BJ (cell line): ENCODE measurements around the gene OTOA. TPM values are rescaled to one million over a fixed set of nuclear protein-coding genes. Genes with fewer than 3 reads are reported as not detected.
"Not testable (repeated sequence)": the region's sequence is repeated elsewhere in the genome, so short reads cannot be mapped to it uniquely, and the experiment has no call there.

Source experiments
- CTCF ChIA-PET: fragments of 350-600 bp; formaldehyde crosslinking; extraction: SDS; loops from one replicate; lab custom pipeline; 2021; ENCODE audit warnings: antibody characterized with exemption, inconsistent platforms; lab: Yijun Ruan, JAX
- POLR2A ChIA-PET: fragments of 300-600 bp; sonication (Branson Sonifier 250); formaldehyde crosslinking; extraction: SDS; loops from one replicate; lab custom pipeline; 2021; ENCODE audit warnings: antibody characterized with exemption; lab: Charles Lee
- DNase-seq: peaks from one replicate; pipeline ENCODE4 v3.0.0-alpha.2; 2011; ENCODE audit warnings: low read depth
- H3K27me3 ChIP-seq: 2 replicates; pipeline ENCODE4 v1.6.0; 2011; ENCODE audit warnings: low read length; ENCODE audit not compliant: control insufficient read depth, insufficient read depth
- H3K36me3 ChIP-seq: 2 replicates; pipeline ENCODE4 v1.5.1; 2011; ENCODE audit warnings: low read length; ENCODE audit not compliant: control insufficient read depth, insufficient read depth
- H3K4me3 ChIP-seq: 2 replicates; pipeline ENCODE4 v1.5.1; 2011; ENCODE audit warnings: low read depth, mild to moderate bottlenecking, control low read depth, low read length
- CTCF ChIP-seq: IDR thresholded peaks from 2 replicates; pipeline ENCODE4 v1.5.1; 2011; ENCODE audit warnings: low read depth, mild to moderate bottlenecking, control low read depth, inconsistent platforms, low read length, moderate library complexity; ENCODE audit not compliant: insufficient read depth
- polyA plus RNA-seq: library from polyadenylated mRNA; depleted of rRNA; stranded (reverse); fragments of >200 nt; gene quantifications from 2 replicates; pipeline ENCODE4 v1.2.3, GENCODE V29; 2011

OTOA gene
- polyA plus RNA-seq, 1 experiment: 0.04 TPM

- TF ChIP-seq CTCF: no peak
- POLR2A ChIA-PET: no interaction called here
- Histone ChIP-seq H3K36me3 (no peaks in the 10 kb centered on the region), H3K27me3 (0 out of 2 replicates have a peak, but pooled peaks cover 1% of the 10 kb centered on the region), H3K4me3 (no peak overlapping the region)
- no peak for DNase-seq
- CTCF ChIA-PET: no interaction called here
Observed at GRCh38 chr16:21713549-21714368, 50.0 kb downstream of the OTOA start.

- H3K27me3 ChIP-seq, POLR2A ChIA-PET, H3K4me3 ChIP-seq, H3K36me3 ChIP-seq, DNase-seq, CTCF ChIA-PET: not testable (repeated sequence)
Observed at GRCh38 chr16:21714369-21714618, 50.5 kb downstream of the OTOA start.

GRCh38 chr16:21717608-21718007, 53.8 kb downstream of the OTOA start:
- no peak overlapping the region for H3K4me3 ChIP-seq
- CTCF ChIA-PET: interaction anchor here (2.4 kb wide), 1 partner anchor 9 kb away, joined by 15 read pairs; no protein-coding TSS in a partner anchor
- 0 out of 2 replicates have a peak, but pooled peaks cover 1% of the 10 kb centered on the region for H3K27me3 ChIP-seq
- H3K36me3 ChIP-seq: no peaks in the 10 kb centered on the region
- POLR2A ChIA-PET: no interaction called here
- DNase-seq: no peak
- TF ChIP-seq CTCF: no peak

GRCh38 chr16:21719283-21719682, 55.5 kb downstream of the OTOA start:
- CTCF ChIA-PET: interaction anchor here (1.2 to 2.4 kb wide), 2 partner anchors 11 to 18 kb away, joined by 3 to 15 read pairs; no protein-coding TSS in a partner anchor
- no peak overlapping the region for H3K4me3 ChIP-seq
- H3K36me3 ChIP-seq: no peaks in the 10 kb centered on the region
- H3K27me3 ChIP-seq: 0 out of 2 replicates have a peak, but pooled peaks cover 1% of the 10 kb centered on the region
- POLR2A ChIA-PET: no interaction called here
- no peak for TF ChIP-seq CTCF
- DNase-seq: no peak

- Histone ChIP-seq H3K36me3 (no peaks in the 10 kb centered on the region), H3K4me3 (no peak overlapping the region), H3K27me3 (peaks cover 1% of the 10 kb centered on the region; the same call in 1 of the 2 replicates)
- DNase-seq: no peak
- ChIA-PET POLR2A (no interaction called here), CTCF (interaction anchor here (0.8 to 1.2 kb wide), 2 partner anchors 12 to 20 kb away, joined by 3 read pairs; no protein-coding TSS in a partner anchor)
- TF ChIP-seq CTCF: no peak
Observed at GRCh38 chr16:21720533-21720932, 56.8 kb downstream of the OTOA start.
